Left renal pelvis (tissue), 4 donors: ENCODE results near the gene LARGE1. TPM values are rescaled to one million over a fixed set of nuclear protein-coding genes. Genes with fewer than 3 reads are reported as not detected.
A peak's percentile ranks its signal among the peaks of the same experiment; 100 is the strongest.
"Not testable (repeated sequence)": the region's sequence is repeated elsewhere in the genome, so short reads cannot be mapped to it uniquely, and the experiment has no call there.

Experiments used
- DNase-seq, 4 donors: peaks; one replicate each; pipeline ENCODE4 v3.0.0-alpha.2; 2013; ENCODE audit warnings: low read depth in 4 of 4, low spot score in 3 of 4
- polyA plus RNA-seq, 4 donors: library from polyadenylated mRNA; unstranded; fragments of 120-200 nt; gene quantifications; one replicate each; pipeline ENCODE4 v1.2.1, GENCODE V29; 2013; ENCODE audit not compliant: insufficient read length in 4 of 4

The LARGE1 gene
- polyA plus RNA-seq, 4 donors, result 25.9 to 29.2 (median 27.4) TPM

DNA sequence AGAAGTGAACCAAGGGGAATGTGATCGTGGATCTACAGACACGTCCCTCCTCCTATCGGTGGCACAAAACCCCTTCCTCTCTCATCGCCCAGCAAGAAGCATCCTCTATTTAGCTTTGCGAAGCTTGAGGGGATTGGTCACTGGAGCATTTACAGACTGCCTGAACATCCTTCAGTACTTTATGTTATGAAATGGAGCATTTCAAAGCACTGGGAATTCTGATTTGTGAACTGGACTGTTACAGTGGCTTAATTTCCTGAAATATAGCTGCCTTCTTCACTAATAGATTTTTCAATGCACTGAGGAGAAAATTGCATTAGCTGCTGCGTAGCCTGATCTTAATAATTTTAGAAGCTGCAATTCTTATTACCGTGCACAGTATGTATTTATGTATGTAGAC is 344.5 kb downstream of the LARGE1 start:
- no peak for DNase-seq

DNA sequence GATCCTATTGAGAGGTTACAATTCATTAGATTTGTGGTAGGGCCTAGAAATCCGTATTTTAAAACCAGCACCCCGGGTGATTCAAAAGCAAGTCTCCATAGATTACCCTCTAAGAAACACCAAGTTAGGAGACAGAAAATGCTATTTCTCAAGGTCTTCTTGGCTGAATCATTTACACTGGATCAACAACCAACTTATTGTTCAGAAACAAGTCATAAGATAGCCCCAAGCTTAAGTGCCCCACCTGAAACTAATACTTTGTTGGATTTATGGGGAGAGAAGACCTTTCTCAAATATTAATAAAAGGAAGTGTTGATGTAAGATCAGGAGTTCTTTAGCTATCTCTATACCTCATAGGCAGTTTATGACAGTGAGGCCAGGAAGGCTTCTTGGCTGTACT is 345.2 kb downstream of the LARGE1 start:
- DNase-seq, result no peak

- DNase-seq, result peak in 1 of 4 donors; percentile 39
Observed at GRCh38 chr22:33573479-33573878, 346.8 kb downstream of the LARGE1 start.

DNA sequence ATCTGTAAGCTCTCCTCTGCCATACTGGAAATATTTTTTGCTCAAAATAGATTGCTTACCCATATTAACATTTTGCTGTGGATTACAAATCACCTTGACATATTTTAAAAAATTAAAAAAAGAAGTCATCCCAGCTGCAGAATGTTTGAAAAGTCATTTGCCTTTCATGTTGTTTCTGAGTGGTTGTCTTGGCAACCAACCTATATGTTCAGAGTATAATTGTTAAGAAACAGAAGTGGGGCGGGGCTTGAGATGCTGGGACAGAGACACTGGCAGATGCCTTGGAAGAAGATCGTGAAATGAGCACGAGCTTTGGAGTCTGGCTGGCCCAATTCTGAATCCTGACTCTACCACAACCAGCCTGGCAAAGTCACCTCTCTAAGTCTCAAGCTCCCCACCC is 348.2 kb downstream of the LARGE1 start:
- DNase-seq, result no peak

DNA sequence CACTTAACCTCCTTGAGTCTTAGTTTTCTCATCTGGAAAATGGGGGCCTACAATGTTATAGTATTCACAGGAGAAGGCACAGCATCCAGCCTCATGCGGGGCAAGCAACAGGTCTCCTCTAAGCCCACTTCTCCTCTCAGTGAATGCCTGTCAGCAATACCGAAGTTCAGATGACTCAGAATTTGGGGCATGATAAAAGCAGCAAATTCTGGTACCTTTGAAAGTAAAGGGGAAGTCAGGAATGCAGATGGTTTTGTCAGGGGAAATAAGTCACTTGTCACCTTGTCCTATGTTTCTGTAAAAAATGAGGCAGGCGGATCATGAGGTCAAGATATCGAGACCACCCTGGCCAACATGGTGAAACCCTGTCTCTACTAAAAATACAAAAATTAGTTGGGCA is 350.2 kb downstream of the LARGE1 start:
- DNase-seq, result no peak

GRCh38 chr22:33569559-33569958 is 350.7 kb downstream of the LARGE1 start:
- no peak for DNase-seq

DNA sequence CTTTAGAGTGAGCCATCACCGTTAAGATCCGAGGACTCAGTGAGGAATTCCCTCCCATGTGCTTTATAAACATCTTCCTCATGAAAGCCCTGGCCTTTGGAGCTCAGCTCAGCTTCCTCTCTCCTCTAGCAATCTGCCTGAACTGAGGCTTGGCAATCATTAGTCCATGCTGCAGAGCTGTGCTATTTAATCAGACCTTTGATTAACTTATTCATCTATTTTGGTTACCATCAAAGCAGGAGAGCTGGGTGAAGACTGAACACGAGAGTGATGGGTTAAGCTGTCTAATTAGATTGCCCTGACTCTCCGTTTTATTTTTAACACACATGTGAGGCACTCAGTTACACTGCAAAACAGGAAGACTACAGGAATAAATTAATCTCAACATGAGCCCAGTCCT is 351.3 kb downstream of the LARGE1 start:
- no peak for DNase-seq

DNA sequence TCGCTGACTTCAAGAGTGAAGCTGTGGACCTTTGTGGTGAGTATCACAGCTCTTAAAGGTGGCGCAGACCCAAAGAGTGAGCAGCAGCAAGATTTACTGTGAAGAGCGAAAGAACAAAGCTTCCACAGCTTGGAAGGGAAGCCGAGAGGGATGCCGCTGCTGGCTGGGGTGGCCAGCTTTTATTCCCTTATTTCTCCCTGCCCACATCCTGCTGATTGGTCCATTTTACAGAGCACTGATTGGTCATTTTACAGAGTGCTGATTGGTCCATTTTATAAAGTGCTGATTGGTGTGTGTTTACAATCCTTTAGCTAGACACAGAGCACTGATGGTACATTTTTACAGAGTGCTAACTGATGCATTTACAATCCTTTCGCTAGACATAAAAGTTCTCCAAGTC is 353.8 kb downstream of the LARGE1 start:
- not testable (repeated sequence) for DNase-seq

- DNase-seq, result no peak
Observed at GRCh38 chr22:33565580-33565995, 354.7 kb downstream of the LARGE1 start.

DNA sequence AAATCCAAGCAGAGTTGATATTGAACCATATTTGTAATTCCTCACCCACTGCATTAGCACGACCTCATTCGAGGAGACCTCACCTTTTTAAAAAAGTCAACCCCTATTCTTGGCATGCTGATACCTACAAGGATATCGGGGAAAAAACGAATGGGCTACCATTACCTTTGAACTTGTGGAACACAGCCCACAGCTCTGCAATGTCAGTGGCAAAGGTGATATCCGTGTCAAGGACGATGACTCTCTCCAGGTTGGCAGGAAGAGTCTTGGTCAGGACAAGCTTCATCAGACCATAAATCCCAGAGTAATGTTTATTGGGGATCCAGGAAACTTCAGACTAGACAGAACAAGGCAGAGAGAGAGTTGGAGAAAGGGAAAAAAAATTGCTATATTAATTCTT is 355.6 kb downstream of the LARGE1 start:
- DNase-seq, result no peak

- DNase-seq, result no peak
Observed at GRCh38 chr22:33563220-33563964, 356.9 kb downstream of the LARGE1 start.

DNA sequence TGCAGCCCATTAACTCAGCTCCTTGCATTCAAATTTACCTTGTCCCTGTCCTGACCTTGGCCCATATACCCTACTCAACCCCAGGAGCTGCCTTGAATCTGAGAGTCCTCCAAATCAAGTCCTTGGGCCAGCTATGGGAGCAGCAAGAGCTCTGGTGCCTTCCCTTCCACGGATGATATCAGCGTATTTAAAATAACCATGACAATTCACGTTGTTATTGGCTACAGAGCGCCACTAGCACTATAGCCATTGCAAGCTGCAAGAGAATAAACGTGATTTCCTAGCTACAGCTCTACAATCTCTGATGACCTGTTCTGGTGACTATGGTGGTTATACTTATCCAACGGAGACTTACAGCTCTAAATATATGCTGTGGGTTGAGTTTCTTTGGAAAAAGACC is 357.8 kb downstream of the LARGE1 start:
- DNase-seq, result no peak

DNA sequence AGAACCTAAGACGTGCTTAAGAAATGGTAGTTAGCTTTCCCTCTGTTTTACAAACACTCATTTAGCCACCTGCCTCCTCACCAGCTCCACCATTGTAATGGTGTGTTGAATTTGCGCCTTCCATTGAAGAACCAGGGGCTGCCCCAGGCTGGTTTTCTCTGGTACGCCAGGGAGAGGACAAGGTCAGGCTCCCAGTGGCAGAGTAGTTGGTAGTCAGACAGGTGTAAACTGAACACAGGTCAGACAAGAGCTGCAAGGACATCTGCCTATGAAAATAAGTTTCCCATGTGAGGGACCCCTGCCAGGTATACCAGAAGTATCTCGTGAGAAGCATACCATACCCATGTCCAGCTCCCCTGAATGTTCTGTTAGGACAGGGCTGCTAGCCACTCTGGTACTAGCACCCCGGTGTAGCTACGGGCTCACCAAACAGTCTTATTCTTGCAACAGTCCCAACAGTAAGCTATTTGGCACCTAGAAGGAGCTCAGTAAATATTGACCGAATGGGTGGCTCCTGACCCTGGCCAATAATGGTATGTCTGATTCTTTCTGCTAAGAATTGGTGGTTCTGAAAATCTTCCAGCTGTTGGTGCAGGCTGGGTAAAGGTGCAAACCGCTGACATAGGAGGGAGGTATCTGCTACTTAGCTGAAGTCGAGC is 359.0 kb downstream of the LARGE1 start:
- no peak for DNase-seq

GRCh38 chr22:33557836-33558235 is 362.4 kb downstream of the LARGE1 start:
- DNase-seq, result no peak

DNA sequence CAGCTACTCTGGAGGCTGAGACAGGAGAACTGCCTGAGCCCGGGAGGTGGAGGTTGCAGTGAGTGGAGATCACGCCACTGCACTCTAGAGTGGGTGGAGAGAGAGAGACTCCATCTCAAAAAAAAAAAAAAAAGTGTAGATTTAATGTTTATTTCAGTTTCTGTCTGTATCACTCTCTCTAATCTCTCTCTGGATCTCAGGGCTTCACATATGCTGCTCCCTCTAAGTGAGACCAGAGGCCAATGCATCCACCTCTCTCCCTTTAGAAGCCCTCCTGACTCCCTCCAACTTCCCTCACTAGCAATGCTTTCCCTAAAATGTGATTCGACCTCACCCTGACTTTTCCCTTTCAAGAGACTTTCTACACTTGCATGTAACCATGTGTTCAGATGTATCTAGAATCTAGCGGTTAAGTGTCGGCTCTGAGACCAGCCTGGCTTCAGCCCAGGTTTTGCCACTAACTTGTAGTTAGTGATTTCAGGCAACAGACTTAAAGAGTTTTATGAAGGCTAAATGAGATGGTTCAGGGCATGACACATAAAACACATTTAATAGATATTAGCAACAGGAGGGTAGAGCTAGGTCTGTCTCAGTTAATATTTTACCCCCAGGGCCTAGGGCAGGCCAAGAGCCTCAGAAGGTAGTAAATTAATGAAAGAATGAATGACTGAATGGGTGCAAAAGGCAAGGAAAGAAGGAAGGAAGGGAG is 364.3 kb downstream of the LARGE1 start:
- DNase-seq, result no peak

DNA sequence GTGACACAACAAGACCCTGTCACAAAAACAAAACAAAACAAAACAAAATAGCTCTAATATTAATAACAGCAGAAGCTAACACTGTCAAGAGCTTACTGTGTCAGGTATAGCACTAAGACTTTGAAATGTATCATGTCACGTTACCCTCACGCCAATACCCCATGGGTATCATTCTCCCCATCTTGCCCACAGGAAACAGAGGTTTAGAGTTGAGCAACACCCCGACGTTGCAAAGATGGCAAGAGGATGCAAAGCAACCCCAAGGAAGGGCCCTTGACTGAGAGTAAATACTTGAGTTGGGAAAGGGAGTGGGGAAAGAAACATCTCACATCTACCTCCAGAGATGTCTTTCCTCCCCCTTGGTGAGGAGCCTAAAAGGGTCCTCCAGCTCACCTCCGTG is 366.8 kb downstream of the LARGE1 start:
- no peak for DNase-seq

GRCh38 chr22:33544707-33545106 is 375.6 kb downstream of the LARGE1 start:
- no peak for DNase-seq

DNA sequence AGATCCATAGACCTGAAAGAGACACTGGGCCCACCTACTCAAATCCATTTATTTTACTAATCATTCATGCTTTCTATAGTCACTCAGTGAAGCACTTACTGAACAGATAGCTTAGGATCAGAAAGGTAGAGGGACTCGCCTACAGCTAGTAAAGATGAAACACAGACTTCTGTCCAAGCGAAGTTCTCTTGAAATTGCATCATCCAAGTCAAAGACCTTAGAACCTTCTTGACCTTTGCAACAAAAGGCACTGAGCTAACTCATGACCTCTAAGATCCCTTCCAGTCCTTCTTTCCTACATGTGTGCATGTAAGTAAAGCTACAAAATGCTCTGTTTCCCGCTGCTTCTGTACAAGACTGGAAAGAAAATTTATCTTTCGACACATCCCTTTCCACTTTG is 377.6 kb downstream of the LARGE1 start:
- DNase-seq, result no peak

DNA sequence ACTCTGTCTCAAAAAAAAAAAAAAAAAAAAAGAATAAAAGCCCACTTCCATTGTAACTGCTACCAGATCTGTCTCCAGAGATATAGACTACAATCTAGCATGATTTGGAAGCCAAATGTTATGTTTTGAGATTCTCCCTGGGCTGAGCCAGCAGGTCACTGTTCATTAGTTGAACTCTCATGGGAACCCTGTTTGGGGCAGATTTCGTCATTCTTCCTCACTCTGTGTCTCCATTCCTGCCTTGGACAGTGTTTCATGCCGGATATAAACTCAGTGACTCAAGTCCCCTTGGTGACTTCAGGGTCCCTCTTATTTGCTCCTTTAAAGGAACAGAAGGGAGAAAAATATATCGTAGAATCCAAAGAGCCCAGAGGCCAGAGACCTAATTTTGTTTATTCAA is 378.1 kb downstream of the LARGE1 start:
- DNase-seq, result no peak

DNA sequence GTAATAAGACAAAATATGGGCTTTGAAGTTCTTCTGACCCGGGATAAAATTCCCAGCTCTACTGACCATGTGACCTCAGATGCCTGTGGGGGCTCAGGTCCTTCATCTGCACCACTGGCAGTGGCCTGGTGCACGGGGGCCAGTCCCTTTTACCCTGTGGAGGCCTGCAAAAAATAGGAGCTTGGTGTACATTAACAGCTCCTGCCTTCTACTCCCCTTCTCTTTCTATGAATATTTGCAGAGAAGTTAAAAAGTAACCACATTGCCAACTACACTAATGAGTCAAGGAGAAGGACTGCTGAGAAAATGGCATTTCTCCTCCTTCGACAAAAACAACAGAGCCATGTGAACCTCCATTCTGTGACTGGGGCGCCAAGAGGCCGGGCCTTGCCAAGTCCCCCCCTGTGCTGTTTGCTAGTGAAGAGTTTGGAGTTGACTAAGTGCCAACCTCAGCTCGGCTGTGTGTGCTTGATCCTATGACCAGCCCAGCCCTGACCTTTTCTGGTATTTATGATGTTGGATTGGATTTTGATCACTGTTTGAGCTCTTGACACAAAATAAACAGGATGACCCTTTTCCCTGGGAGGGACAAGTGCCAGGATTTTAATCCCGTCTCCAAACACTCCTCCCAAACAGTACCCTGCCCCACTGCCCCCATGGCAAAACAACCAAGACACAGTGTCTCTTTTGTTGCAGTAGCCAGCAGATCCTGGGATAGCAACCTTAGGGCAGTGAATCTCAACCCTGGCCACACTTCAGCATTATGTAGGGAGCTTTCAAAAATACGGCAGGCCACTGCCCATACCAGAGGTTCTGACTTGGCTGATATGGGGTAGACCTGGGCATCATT is 380.1 kb downstream of the LARGE1 start:
- peak in 2 of 4 donors; percentile 44 to 64 for DNase-seq
